Fibroblast of lung (primary cell): ENCODE measurements around the gene UCK1.

Experiments
- EZH2 ChIP-seq: IDR thresholded peaks from 2 replicates; pipeline ENCODE4 v1.5.1; 2012; ENCODE audit warnings: low read length, control low read depth, mild to moderate bottlenecking; ENCODE audit errors: missing control alignments
- TF ChIP-seq, protein P1 (sequence below), 2 donors: IDR thresholded peaks in 1 of 2; conservative IDR thresholded peaks in 1 of 2; 1 replicate in 1 of 2; 2 replicates in 1 of 2; pipeline ENCODE4 v1.5.1; 2011 to 2012; ENCODE audit warnings: low read length in 2 of 2, control low read depth in 1 of 2, inconsistent platforms in 1 of 2, low read depth in 1 of 2, mild to moderate bottlenecking in 1 of 2

DNA sequence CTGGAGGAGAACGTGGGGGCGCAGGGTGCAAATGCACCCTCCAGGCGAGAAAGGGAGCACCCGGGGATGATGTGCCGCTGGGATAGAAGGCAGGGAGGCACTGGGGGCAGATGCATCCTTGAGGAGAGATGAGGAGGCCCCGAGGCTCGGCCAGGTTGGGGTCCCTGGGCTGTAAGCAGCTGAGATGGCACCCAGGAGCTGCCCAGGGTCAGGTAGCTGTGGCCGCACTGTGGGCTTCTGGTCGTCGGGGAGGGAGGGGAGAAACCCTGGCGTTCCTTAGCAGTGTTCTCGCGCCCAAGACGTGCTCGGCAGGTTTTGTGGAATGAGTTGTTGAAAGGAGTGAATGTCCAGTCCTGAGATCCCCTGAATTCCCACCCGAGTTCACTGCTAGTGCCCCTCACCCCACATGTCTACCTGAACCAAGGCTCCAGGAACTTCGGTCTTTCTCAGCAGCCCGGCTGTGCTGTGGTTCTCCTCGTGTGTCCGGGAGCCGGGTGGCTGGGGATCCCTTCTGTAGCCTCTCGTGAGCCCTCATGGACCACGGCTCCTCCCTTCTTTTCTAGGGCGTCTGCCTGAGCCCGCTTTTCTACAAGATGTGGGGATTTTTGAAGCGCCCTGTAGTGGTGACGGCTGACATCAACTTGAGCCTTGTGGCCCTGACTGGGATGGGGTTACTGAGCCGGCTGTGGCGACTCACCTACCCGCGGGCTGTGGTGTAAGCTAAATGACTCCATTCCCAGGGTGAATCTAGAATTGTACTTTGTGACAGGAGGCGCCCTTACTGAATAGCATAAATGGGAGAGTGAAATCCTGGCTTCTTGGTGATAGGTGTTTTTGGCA, 27.2 kb downstream of the UCK1 start:
- TF ChIP-seq, protein P1, sequence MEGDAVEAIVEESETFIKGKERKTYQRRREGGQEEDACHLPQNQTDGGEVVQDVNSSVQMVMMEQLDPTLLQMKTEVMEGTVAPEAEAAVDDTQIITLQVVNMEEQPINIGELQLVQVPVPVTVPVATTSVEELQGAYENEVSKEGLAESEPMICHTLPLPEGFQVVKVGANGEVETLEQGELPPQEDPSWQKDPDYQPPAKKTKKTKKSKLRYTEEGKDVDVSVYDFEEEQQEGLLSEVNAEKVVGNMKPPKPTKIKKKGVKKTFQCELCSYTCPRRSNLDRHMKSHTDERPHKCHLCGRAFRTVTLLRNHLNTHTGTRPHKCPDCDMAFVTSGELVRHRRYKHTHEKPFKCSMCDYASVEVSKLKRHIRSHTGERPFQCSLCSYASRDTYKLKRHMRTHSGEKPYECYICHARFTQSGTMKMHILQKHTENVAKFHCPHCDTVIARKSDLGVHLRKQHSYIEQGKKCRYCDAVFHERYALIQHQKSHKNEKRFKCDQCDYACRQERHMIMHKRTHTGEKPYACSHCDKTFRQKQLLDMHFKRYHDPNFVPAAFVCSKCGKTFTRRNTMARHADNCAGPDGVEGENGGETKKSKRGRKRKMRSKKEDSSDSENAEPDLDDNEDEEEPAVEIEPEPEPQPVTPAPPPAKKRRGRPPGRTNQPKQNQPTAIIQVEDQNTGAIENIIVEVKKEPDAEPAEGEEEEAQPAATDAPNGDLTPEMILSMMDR (conservative IDR thresholded peaks at IDR 0.05 in 1 of 2, IDR thresholded peaks at IDR 0.05 in 1 of 2; ENCODE audit: low read depth in 1 of 2, low read length in 2 of 2), result no peak
- no peak for TF ChIP-seq EZH2
